ENCODE measurements around the gene RREB1.

The RREB1 gene

DNA sequence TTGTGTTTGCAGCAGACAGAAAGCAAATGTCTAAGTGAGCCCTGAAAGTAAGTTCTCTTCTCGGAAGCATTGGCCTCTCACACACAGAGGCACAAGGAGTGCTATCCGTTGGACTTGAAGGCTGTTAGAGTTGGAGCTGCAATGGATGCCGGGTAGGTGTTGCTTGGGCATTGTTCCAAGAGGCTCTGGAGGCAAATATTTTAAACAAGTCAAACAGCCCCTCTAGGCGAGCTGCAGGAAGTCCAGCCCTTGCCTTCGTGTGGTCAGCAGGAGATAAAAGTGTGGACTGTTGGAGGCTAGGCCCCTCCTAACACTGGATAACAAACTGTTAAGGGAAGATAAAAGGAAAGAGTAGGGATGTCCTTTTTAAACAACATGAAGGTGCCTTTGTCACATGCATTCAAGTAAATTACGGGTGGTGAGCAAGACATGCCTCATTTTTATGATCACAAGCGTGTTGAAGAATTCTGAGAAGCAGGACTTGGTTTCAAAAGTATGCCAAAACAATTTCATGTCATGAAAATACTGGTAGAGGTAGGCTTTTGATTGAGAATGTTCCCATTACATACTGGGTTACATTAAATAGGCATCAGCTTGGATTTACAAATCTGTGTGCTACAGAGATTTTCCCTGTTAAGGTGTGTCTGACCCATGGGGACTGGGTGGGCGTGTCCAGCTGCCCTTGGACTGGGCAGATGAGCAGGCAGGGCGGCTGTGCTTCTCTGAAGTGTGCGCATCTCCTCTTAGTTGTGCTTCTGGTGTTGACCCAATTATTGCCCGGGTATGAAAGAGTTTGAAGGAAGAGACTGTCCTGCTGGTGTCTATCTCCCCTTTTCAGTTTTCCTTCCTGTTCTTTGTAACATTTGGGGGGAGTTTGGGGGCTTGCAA is 57.5 kb downstream of the RREB1 start:
- no peak overlapping the region for H3K4me3 ChIP-seq (ENCODE audit: low read depth, low read length)
- TF ChIP-seq, protein P1, sequence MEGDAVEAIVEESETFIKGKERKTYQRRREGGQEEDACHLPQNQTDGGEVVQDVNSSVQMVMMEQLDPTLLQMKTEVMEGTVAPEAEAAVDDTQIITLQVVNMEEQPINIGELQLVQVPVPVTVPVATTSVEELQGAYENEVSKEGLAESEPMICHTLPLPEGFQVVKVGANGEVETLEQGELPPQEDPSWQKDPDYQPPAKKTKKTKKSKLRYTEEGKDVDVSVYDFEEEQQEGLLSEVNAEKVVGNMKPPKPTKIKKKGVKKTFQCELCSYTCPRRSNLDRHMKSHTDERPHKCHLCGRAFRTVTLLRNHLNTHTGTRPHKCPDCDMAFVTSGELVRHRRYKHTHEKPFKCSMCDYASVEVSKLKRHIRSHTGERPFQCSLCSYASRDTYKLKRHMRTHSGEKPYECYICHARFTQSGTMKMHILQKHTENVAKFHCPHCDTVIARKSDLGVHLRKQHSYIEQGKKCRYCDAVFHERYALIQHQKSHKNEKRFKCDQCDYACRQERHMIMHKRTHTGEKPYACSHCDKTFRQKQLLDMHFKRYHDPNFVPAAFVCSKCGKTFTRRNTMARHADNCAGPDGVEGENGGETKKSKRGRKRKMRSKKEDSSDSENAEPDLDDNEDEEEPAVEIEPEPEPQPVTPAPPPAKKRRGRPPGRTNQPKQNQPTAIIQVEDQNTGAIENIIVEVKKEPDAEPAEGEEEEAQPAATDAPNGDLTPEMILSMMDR (IDR thresholded peaks at IDR 0.05; ENCODE audit: borderline replicate concordance, insufficient read depth, low read depth, low read length) = no peak

DNA sequence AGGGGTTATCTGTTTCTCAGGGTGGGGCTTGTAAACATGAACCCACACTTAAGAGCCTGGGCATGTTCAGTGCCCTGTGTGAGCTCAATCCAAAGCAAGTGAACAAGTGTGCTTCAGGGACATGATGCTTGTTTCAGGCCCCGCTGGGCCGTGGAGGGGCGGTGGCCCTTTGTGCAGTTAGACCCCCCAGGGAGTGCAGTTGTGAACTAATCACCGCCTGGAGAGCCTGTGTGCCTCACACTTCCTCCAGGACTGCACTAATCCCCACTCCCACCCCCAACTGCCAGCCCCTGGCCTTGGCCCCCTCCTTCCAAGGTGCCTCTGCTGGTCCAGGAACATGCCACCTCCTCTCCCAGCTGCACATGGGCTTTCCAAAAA is 58.1 kb downstream of the RREB1 start:
- H3K4me3 ChIP-seq (ENCODE audit: low read depth, low read length) = no peak overlapping the region
- TF ChIP-seq, protein P1 (IDR thresholded peaks at IDR 0.05; ENCODE audit: borderline replicate concordance, insufficient read depth, low read depth, low read length) = no peak

DNA sequence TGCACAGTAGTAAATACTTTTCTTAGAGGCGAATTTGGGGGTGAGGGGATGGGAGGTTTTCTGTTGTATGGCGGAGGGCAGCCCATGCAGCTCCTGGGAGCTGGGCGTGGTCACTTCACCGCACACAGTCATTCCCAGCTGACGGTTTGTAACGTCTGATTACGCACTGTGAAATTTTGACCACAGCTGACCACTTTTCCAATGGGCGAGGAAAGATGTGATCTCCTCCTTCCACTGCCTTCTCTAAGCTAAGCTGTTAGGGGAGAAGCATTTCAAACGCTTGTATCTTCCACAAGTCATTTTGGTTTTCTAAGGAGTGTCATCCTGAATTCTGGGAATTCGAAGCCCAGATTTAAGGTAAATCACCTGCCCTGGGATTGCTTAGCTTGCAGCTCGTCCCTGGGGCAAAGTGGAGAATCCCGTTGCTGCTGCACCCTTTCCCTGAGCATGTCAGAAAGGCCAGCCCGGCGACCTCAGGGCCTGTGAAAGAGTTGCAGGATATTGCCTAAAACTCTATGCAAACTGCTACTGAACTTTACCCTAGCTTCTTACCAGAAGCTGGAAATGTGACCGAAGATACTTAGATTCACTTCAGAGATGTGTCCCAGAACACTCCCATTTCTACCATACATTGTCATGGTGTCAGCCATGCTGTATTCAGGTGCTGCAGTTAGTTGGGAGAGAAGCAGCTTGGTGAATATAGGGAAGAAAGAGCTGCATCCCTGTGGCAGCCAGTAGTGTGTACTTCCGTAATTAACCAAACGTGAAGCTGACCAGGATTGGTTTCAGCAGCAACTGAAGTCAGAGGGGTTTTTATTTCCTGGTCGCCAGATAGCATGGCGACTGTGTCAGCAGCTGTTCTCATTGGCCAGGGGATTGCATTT is 58.9 kb downstream of the RREB1 start:
- TF ChIP-seq, protein P1 (IDR thresholded peaks at IDR 0.05; ENCODE audit: borderline replicate concordance, insufficient read depth, low read depth, low read length) = no peak
- H3K4me3 ChIP-seq (ENCODE audit: low read depth, low read length) = no peak overlapping the region

DNA sequence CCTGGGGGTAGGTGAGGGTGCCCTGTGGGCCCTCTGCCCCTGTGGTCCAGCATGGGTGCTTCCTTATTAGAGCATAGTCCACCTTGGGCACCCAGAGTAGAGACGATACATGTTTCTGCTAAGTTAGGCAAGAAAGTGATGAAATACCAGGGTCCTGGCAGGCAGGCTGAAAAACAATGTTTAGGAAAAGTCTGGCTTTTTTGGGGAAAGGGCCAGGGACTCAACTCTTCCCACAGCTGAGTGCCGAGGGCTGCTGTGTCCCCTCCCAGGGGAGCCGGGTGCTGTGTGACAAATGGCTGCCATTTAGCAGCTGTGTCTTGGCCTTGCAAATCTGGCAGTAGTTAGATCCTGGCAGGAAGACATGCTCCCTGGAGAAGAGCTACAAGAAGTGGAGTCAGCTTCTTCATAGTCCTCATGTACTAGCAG is 61.5 kb downstream of the RREB1 start:
- no peak overlapping the region for H3K4me3 ChIP-seq (ENCODE audit: low read depth, low read length)
- TF ChIP-seq, protein P1 (IDR thresholded peaks at IDR 0.05; ENCODE audit: borderline replicate concordance, insufficient read depth, low read depth, low read length) = no peak

DNA sequence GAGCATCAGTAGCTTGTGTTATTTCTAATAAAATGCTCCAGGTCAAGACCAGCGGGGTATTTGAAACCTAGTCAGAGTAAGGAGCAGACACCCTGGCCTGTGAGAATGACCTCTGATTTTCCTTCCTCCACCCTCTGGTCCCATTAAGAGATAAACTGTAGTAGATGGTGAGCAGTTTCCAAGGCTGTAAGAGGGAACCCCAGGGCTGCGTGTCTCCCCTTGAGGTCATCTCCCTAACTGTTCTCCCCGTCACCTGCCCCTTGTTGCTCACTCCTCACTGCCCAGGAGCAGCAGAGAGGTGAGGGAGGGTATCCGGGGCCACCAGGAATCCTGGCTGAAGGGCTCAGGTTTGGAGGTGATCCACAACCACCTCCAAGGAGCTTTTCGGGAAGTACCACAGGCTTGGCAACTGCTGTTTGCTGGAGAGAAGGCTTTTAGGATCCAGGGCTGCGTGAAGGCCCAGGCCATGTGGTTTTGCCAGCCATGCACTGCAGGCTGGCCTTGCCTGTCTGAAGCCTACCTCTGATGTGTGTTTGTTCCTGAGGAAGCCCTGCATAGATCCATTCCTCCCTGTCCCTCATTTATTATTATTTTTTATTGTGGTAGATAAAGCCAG is 62.5 kb downstream of the RREB1 start:
- no peak overlapping the region for H3K4me3 ChIP-seq (ENCODE audit: low read depth, low read length)
- TF ChIP-seq, protein P1 (IDR thresholded peaks at IDR 0.05; ENCODE audit: borderline replicate concordance, insufficient read depth, low read depth, low read length) = no peak

DNA sequence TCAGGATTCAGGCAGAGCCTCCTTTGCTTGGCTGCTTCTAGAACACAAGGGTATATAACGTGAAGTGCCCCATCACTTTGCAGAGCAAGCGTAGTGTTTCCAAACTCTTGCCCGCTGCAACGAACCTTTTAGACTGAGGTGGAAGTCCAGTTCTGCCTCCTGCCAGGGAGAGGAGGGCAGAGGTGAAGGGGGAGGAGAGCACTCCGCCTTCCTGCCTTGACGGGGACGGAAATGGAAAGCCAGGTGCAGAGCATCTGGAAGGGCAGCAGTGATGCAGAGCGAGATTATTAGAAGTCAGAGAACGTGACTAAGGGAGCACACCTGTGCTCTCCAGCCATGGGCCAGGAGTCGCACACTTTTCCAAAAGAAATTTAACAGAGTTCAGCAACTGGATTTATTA is 63.4 kb downstream of the RREB1 start:
- TF ChIP-seq, protein P1 (IDR thresholded peaks at IDR 0.05; ENCODE audit: borderline replicate concordance, insufficient read depth, low read depth, low read length) = no peak

More for the DNA sequence above, 63.4 kb downstream of the RREB1 start:
- no peak overlapping the region for H3K4me3 ChIP-seq (ENCODE audit: low read depth, low read length)
